Rectal smooth muscle tissue (tissue), 1 donor: ENCODE data around the gene CDK16.

ENCODE experiments used
- H3K27ac ChIP-seq: one replicate; pipeline ENCODE4 v1.7.0; 2013; ENCODE audit warnings: low read depth, low read length, inconsistent platforms
- H3K27me3 ChIP-seq: one replicate; pipeline ENCODE4 v1.7.0; 2013; ENCODE audit warnings: low read length; ENCODE audit not compliant: control insufficient read depth, insufficient read depth
- H3K36me3 ChIP-seq: one replicate; pipeline ENCODE4 v1.7.0; 2013; ENCODE audit warnings: low read length; ENCODE audit not compliant: control insufficient read depth, insufficient read depth
- H3K4me1 ChIP-seq: one replicate; pipeline ENCODE4 v1.7.0; 2013; ENCODE audit warnings: low read length; ENCODE audit not compliant: control insufficient read depth, insufficient read depth
- H3K4me3 ChIP-seq: one replicate; pipeline ENCODE4 v1.7.0; 2013; ENCODE audit warnings: low read length
- H3K9ac ChIP-seq: one replicate; pipeline ENCODE4 v1.7.0; 2013; ENCODE audit warnings: low read length

The CDK16 gene

GRCh38 chrX:47264483-47265173 is 46.1 kb downstream of the CDK16 start:
- Histone ChIP-seq H3K27ac (no peak overlapping the region), H3K4me1 (no peaks in the 10 kb centered on the region), H3K27me3 (no peaks in the 10 kb centered on the region), H3K9ac (no peak overlapping the region), H3K4me3 (no peak overlapping the region), H3K36me3 (no peaks in the 10 kb centered on the region)

- Histone ChIP-seq H3K4me3 (no peak overlapping the region), H3K36me3 (no peaks in the 10 kb centered on the region), H3K27me3 (no peaks in the 10 kb centered on the region), H3K27ac (no peak overlapping the region), H3K9ac (no peak overlapping the region), H3K4me1 (no peaks in the 10 kb centered on the region)
These were observed 48.2 kb downstream of the CDK16 start for GRCh38 chrX:47266643-47267042.

- Histone ChIP-seq H3K9ac (no peak overlapping the region), H3K36me3 (no peaks in the 10 kb centered on the region), H3K27ac (no peak overlapping the region), H3K27me3 (no peaks in the 10 kb centered on the region), H3K4me1 (no peaks in the 10 kb centered on the region), H3K4me3 (no peak overlapping the region)
These were observed 53.5 kb downstream of the CDK16 start for GRCh38 chrX:47272013-47272408.

GRCh38 chrX:47273011-47273730 is 54.7 kb downstream of the CDK16 start:
- H3K4me1 ChIP-seq, result no peaks in the 10 kb centered on the region
- no peaks in the 10 kb centered on the region for H3K36me3 ChIP-seq
- H3K27me3 ChIP-seq, result no peaks in the 10 kb centered on the region
- no peak overlapping the region for H3K9ac ChIP-seq
- H3K27ac ChIP-seq, result no peak overlapping the region
- no peak overlapping the region for H3K4me3 ChIP-seq

GRCh38 chrX:47278691-47279090 is 60.2 kb downstream of the CDK16 start:
- no peak overlapping the region for H3K27ac ChIP-seq
- H3K9ac ChIP-seq, result no peak overlapping the region
- no peaks in the 10 kb centered on the region for H3K36me3 ChIP-seq
- no peak overlapping the region for H3K4me3 ChIP-seq
- H3K4me1 ChIP-seq, result no peaks in the 10 kb centered on the region
- peaks cover 2% of the 10 kb centered on the region for H3K27me3 ChIP-seq
